ENCODE data around the gene SSH2.

The SSH2 gene

GRCh38 chr17:29621751-29622194, 308.3 kb downstream of the SSH2 start:
- no peak overlapping the region; the same call in 1 of the 2 replicates for H3K9ac ChIP-seq (ENCODE audit: low read length)
- no peak overlapping the region for H3K27ac ChIP-seq (ENCODE audit: low read depth, low read length)
- no peaks in the 10 kb centered on the region for H3K79me2 ChIP-seq (ENCODE audit: insufficient read depth, low read length)
- no peaks in the 10 kb centered on the region for H3K36me3 ChIP-seq (ENCODE audit: low read length)
- H4K20me1 ChIP-seq (ENCODE audit: low read depth, low read length), result no peaks in the 10 kb centered on the region
- no peak overlapping the region for H2AFZ ChIP-seq (ENCODE audit: low read depth, low read length, severe bottlenecking)
- H3K4me2 ChIP-seq (ENCODE audit: low read depth, low read length, poor library complexity, severe bottlenecking), result peak overlapping the region; percentile 60
- H3K9me3 ChIP-seq (ENCODE audit: insufficient read depth, low read length), result no peaks in the 10 kb centered on the region
- H3F3A ChIP-seq (ENCODE audit: insufficient read depth), result peaks cover 12% of the 10 kb centered on the region; the same call in 1 of the 2 replicates
- H3K27me3 ChIP-seq (ENCODE audit: low read length), result no peaks in the 10 kb centered on the region
- no peaks in the 10 kb centered on the region for H3K9me2 ChIP-seq (replicated peaks; ENCODE audit: insufficient read depth, low read length)
- TF ChIP-seq CTCF (IDR thresholded peaks at IDR 0.05; ENCODE audit: insufficient read depth, low read length, poor library complexity, severe bottlenecking), result no peak
- TF ChIP-seq EZH2phosphoT487 (conservative IDR thresholded peaks at IDR 0.05; ENCODE audit: low read length), result no peak
- H3K4me3 ChIP-seq (ENCODE audit: insufficient read depth, low read length, poor library complexity, severe bottlenecking), result no peak overlapping the region

GRCh38 chr17:29620779-29621500, 309.1 kb downstream of the SSH2 start:
- Histone ChIP-seq H2AFZ (ENCODE audit: low read depth, low read length, severe bottlenecking) (no peak overlapping the region), H3K9me2 (replicated peaks; ENCODE audit: insufficient read depth, low read length) (no peaks in the 10 kb centered on the region), H3K27ac (ENCODE audit: low read depth, low read length) (no peak overlapping the region), H3K27me3 (ENCODE audit: low read length) (no peaks in the 10 kb centered on the region), H3K9ac (ENCODE audit: low read length) (no peak overlapping the region), H3K79me2 (ENCODE audit: insufficient read depth, low read length) (no peaks in the 10 kb centered on the region), H3F3A (ENCODE audit: insufficient read depth) (peaks cover 12% of the 10 kb centered on the region; the same call in 1 of the 2 replicates), H3K9me3 (ENCODE audit: insufficient read depth, low read length) (no peaks in the 10 kb centered on the region), H3K4me2 (ENCODE audit: low read depth, low read length, poor library complexity, severe bottlenecking) (no peak overlapping the region), H3K36me3 (ENCODE audit: low read length) (no peaks in the 10 kb centered on the region), H3K4me3 (ENCODE audit: insufficient read depth, low read length, poor library complexity, severe bottlenecking) (no peak overlapping the region), H4K20me1 (ENCODE audit: low read depth, low read length) (no peaks in the 10 kb centered on the region)
- TF ChIP-seq CTCF (IDR thresholded peaks at IDR 0.05; ENCODE audit: insufficient read depth, low read length, poor library complexity, severe bottlenecking) (no peak), EZH2phosphoT487 (conservative IDR thresholded peaks at IDR 0.05; ENCODE audit: low read length) (no peak)

GRCh38 chr17:29620271-29620670, 309.8 kb downstream of the SSH2 start:
- H3K36me3 ChIP-seq (ENCODE audit: low read length), result no peaks in the 10 kb centered on the region
- H3K9ac ChIP-seq (ENCODE audit: low read length), result no peak overlapping the region
- peaks cover 10% of the 10 kb centered on the region; the same call in 1 of the 2 replicates for H3F3A ChIP-seq (ENCODE audit: insufficient read depth)
- no peak overlapping the region for H3K27ac ChIP-seq (ENCODE audit: low read depth, low read length)
- H3K4me2 ChIP-seq (ENCODE audit: low read depth, low read length, poor library complexity, severe bottlenecking), result no peak overlapping the region
- no peak overlapping the region for H2AFZ ChIP-seq (ENCODE audit: low read depth, low read length, severe bottlenecking)
- no peaks in the 10 kb centered on the region for H4K20me1 ChIP-seq (ENCODE audit: low read depth, low read length)
- no peaks in the 10 kb centered on the region for H3K79me2 ChIP-seq (ENCODE audit: insufficient read depth, low read length)
- no peaks in the 10 kb centered on the region for H3K27me3 ChIP-seq (ENCODE audit: low read length)
- H3K9me3 ChIP-seq (ENCODE audit: insufficient read depth, low read length), result no peaks in the 10 kb centered on the region
- H3K9me2 ChIP-seq (replicated peaks; ENCODE audit: insufficient read depth, low read length), result no peaks in the 10 kb centered on the region
- no peak overlapping the region for H3K4me3 ChIP-seq (ENCODE audit: insufficient read depth, low read length, poor library complexity, severe bottlenecking)
- no peak for TF ChIP-seq EZH2phosphoT487 (conservative IDR thresholded peaks at IDR 0.05; ENCODE audit: low read length)
- no peak for TF ChIP-seq CTCF (IDR thresholded peaks at IDR 0.05; ENCODE audit: insufficient read depth, low read length, poor library complexity, severe bottlenecking)

Measured in SU-DHL-6 (cell line).